SK-N-SH treated with all-trans-retinoic acid at 6 μM for 48 hours (cell line): ENCODE measurements around the gene CACNB3.

Experiments
- GLIS3 ChIP-seq: fragments of 250-450 bp; sonication (Bioruptor Pico); IDR thresholded peaks from 2 replicates; pipeline ENCODE4 v1.5.0; 2020; ENCODE audit warnings: mild to moderate bottlenecking, moderate library complexity
- ISL1 ChIP-seq: fragments of 250-450 bp; sonication (Bioruptor Pico); IDR thresholded peaks from 2 replicates; pipeline ENCODE4 v2.1.2; 2022; ENCODE audit warnings: mild to moderate bottlenecking, moderate library complexity
- TF ChIP-seq, protein P1 (sequence below): fragments of 250-450 bp; sonication (Bioruptor Pico); IDR thresholded peaks from 2 replicates; pipeline ENCODE4 v1.8.0; 2020; ENCODE audit warnings: mild to moderate bottlenecking, moderate library complexity, borderline replicate concordance

DNA sequence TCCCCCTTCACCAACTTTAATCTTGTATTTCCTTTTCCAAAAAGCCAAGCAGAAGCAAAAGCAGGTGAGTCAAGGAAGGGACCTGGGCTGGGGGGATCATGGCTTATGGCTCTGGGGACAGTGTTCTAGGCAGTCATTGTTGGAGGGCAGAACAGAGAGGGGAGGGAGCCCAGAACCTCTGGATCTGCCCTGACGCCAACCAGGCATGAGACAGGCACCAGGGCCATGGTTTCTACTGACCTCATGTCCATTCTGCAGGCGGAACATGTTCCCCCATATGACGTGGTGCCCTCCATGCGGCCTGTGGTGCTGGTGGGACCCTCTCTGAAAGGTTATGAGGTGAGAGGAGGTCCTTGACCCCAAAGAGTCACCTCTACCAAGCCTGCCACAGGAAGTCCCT lies 6.6 kb downstream of the CACNB3 start:
- TF ChIP-seq, protein P1, sequence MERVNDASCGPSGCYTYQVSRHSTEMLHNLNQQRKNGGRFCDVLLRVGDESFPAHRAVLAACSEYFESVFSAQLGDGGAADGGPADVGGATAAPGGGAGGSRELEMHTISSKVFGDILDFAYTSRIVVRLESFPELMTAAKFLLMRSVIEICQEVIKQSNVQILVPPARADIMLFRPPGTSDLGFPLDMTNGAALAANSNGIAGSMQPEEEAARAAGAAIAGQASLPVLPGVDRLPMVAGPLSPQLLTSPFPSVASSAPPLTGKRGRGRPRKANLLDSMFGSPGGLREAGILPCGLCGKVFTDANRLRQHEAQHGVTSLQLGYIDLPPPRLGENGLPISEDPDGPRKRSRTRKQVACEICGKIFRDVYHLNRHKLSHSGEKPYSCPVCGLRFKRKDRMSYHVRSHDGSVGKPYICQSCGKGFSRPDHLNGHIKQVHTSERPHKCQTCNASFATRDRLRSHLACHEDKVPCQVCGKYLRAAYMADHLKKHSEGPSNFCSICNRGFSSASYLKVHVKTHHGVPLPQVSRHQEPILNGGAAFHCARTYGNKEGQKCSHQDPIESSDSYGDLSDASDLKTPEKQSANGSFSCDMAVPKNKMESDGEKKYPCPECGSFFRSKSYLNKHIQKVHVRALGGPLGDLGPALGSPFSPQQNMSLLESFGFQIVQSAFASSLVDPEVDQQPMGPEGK (CRISPR knock-in tag): no peak
- TF ChIP-seq GLIS3 (no peak), ISL1 (no peak)
